ENCODE results near the gene SHROOM3. TPM values are rescaled to one million over a fixed set of nuclear protein-coding genes. Genes with fewer than 3 reads are reported as not detected.

SHROOM3 gene
- total RNA-seq, 2 experiments from 2014 or later, result not detected

GRCh38 chr4:76624241-76624681 is 189.2 kb downstream of the SHROOM3 start:
- peaks cover 32% of the 10 kb centered on the region for H3K27me3 Mint-ChIP-seq
- no peaks in the 10 kb centered on the region for H3K4me1 ChIP-seq (ENCODE audit: insufficient read depth, low read length)
- no peak overlapping the region for H3K27ac Mint-ChIP-seq
- H3K36me3 ChIP-seq (ENCODE audit: insufficient read depth, low read length), result no peaks in the 10 kb centered on the region
- no peak for TF ChIP-seq CTCF (IDR thresholded peaks at IDR 0.05)
- peaks cover 4 to 11% of the 10 kb centered on the region in 2 experiments for H3K27me3 ChIP-seq (ENCODE audit: control insufficient read depth in 1 of 2, insufficient read depth in 2 of 2, low read length in 2 of 2)
- no peak overlapping the region for H3K27ac ChIP-seq (ENCODE audit: low read depth in 1 of 2, low read length in 2 of 2)
- ATAC-seq (ENCODE audit: poor library complexity) (no peak), DNase-seq (no peak)
- POLR2A ChIA-PET, result no interaction called here
- H3K4me1 Mint-ChIP-seq (ENCODE audit: low read depth), result no peaks in the 10 kb centered on the region
- H3K36me3 Mint-ChIP-seq (ENCODE audit: low read depth), result no peaks in the 10 kb centered on the region
- no peak overlapping the region for H3K4me3 ChIP-seq (ENCODE audit: low read length)
- intact Hi-C loops (cut with DNase I, micrococcal nuclease), result no loop called here
- no peak overlapping the region for H3K4me3 Mint-ChIP-seq
- CTCF ChIA-PET, result no interaction called here
- no peaks in the 10 kb centered on the region for H3K9me3 ChIP-seq (ENCODE audit: control insufficient read depth in 1 of 2, insufficient read depth in 1 of 2, low read length in 2 of 2)
- H3K9me3 Mint-ChIP-seq, result no peaks in the 10 kb centered on the region

GRCh38 chr4:76624931-76625715 is 190.1 kb downstream of the SHROOM3 start:
- ATAC-seq (ENCODE audit: poor library complexity) (no peak), DNase-seq (no peak)
- no peaks in the 10 kb centered on the region for H3K36me3 Mint-ChIP-seq (ENCODE audit: low read depth)
- peaks cover 35% of the 10 kb centered on the region for H3K27me3 Mint-ChIP-seq
- H3K4me3 Mint-ChIP-seq, result no peak overlapping the region
- TF ChIP-seq CTCF (IDR thresholded peaks at IDR 0.05), result no peak
- no peaks in the 10 kb centered on the region for H3K4me1 Mint-ChIP-seq (ENCODE audit: low read depth)
- ChIA-PET CTCF (no interaction called here), POLR2A (no interaction called here)
- H3K9me3 Mint-ChIP-seq, result no peaks in the 10 kb centered on the region
- Histone ChIP-seq H3K27me3 (ENCODE audit: control insufficient read depth in 1 of 2, insufficient read depth in 2 of 2, low read length in 2 of 2) (peaks cover 4 to 11% of the 10 kb centered on the region in 2 experiments), H3K36me3 (ENCODE audit: insufficient read depth, low read length) (no peaks in the 10 kb centered on the region), H3K27ac (ENCODE audit: low read depth in 1 of 2, low read length in 2 of 2) (no peak overlapping the region), H3K4me1 (ENCODE audit: insufficient read depth, low read length) (no peaks in the 10 kb centered on the region), H3K4me3 (ENCODE audit: low read length) (no peak overlapping the region), H3K9me3 (ENCODE audit: control insufficient read depth in 1 of 2, insufficient read depth in 1 of 2, low read length in 2 of 2) (no peaks in the 10 kb centered on the region)
- intact Hi-C loops (cut with DNase I, micrococcal nuclease), result no loop called here
- no peak overlapping the region for H3K27ac Mint-ChIP-seq

- peaks cover 45% of the 10 kb centered on the region for H3K27me3 Mint-ChIP-seq
- no peak for ATAC-seq (ENCODE audit: poor library complexity)
- POLR2A ChIA-PET, result no interaction called here
Observed at GRCh38 chr4:76626686-76627465, 191.8 kb downstream of the SHROOM3 start.

More at GRCh38 chr4:76626686-76627465, 191.8 kb downstream of the SHROOM3 start:
- H3K4me1 ChIP-seq (ENCODE audit: insufficient read depth, low read length), result no peaks in the 10 kb centered on the region
- Mint-ChIP-seq H3K4me1 (ENCODE audit: low read depth) (no peaks in the 10 kb centered on the region), H3K4me3 (no peak overlapping the region), H3K9me3 (no peaks in the 10 kb centered on the region), H3K27ac (no peak overlapping the region), H3K36me3 (ENCODE audit: low read depth) (no peaks in the 10 kb centered on the region)
- DNase-seq, result no peak
- no peaks in the 10 kb centered on the region for H3K9me3 ChIP-seq (ENCODE audit: control insufficient read depth in 1 of 2, insufficient read depth in 1 of 2, low read length in 2 of 2)
- no peak for TF ChIP-seq CTCF (IDR thresholded peaks at IDR 0.05)
- CTCF ChIA-PET, result no interaction called here
- H3K36me3 ChIP-seq (ENCODE audit: insufficient read depth, low read length), result no peaks in the 10 kb centered on the region
- peaks cover 4 to 16% of the 10 kb centered on the region in 2 experiments for H3K27me3 ChIP-seq (ENCODE audit: control insufficient read depth in 1 of 2, insufficient read depth in 2 of 2, low read length in 2 of 2)
- H3K4me3 ChIP-seq (ENCODE audit: low read length), result no peak overlapping the region
- H3K27ac ChIP-seq (ENCODE audit: low read depth in 1 of 2, low read length in 2 of 2), result no peak overlapping the region
- intact Hi-C loops (cut with DNase I, micrococcal nuclease), result no loop called here
